Neural progenitor cell (in vitro differentiated cells): ENCODE measurements around the gene KCTD4.

ENCODE experiments used
- CTCF ChIP-seq: fragments of 200-600 bp; sonication (generic); IDR thresholded peaks from 2 replicates; pipeline ENCODE4 v1.5.1; 2017; ENCODE audit warnings: antibody characterized with exemption, mild to moderate bottlenecking
- EZH2 ChIP-seq: fragments of 200-600 bp; sonication (generic); IDR thresholded peaks from 2 replicates; pipeline ENCODE4 v1.6.1; 2017; ENCODE audit warnings: antibody characterized with exemption, mild to moderate bottlenecking, moderate library complexity
- EZH2phosphoT487 ChIP-seq: fragments of 200-600 bp; sonication (generic); IDR thresholded peaks from 2 replicates; pipeline ENCODE4 v1.6.1; 2017; ENCODE audit warnings: antibody characterized with exemption

GRCh38 chr13:45231722-45232121 lies 30.9 kb upstream of the KCTD4 start:
- TF ChIP-seq CTCF (no peak), EZH2 (no peak), EZH2phosphoT487 (no peak)
